ENCODE measurements around the gene SLC9A3.

The SLC9A3 gene

GRCh38 chr5:434443-435146, 89.7 kb downstream of the SLC9A3 start:
- no peak for DNase-seq (ENCODE audit: low spot score)
- ChIA-PET POLR2A (ENCODE audit: low non-redundant PET) (no interaction called here), CTCF (interaction anchor here (0.7 kb wide), 1 partner anchor 91 kb away, joined by 3 read pairs; no protein-coding TSS in a partner anchor)
- TF ChIP-seq CTCF (conservative IDR thresholded peaks at IDR 0.05; ENCODE audit: low read depth) = no peak
- H3K27ac ChIP-seq = no peak overlapping the region

- DNase-seq (ENCODE audit: low spot score) = no peak
- no peak for TF ChIP-seq CTCF (conservative IDR thresholded peaks at IDR 0.05; ENCODE audit: low read depth)
- no peak overlapping the region; the same call in 1 of the 2 replicates for H3K27ac ChIP-seq
- ChIA-PET CTCF (interaction anchor here (0.7 kb wide), 1 partner anchor 90 kb away, joined by 3 read pairs; no protein-coding TSS in a partner anchor), POLR2A (ENCODE audit: low non-redundant PET) (no interaction called here)
Observed at GRCh38 chr5:433836-434235, 90.4 kb downstream of the SLC9A3 start.

- ChIA-PET POLR2A (ENCODE audit: low non-redundant PET) (no interaction called here), CTCF (no interaction called here)
- DNase-seq (ENCODE audit: low spot score) = no peak
- H3K27ac ChIP-seq = no peak overlapping the region; the same call in 1 of the 2 replicates
- no peak for TF ChIP-seq CTCF (conservative IDR thresholded peaks at IDR 0.05; ENCODE audit: low read depth)
Observed at GRCh38 chr5:432928-433791, 91.1 kb downstream of the SLC9A3 start.

GRCh38 chr5:432201-432927, 91.9 kb downstream of the SLC9A3 start:
- POLR2A ChIA-PET (ENCODE audit: low non-redundant PET) = no interaction called here
- TF ChIP-seq CTCF (conservative IDR thresholded peaks at IDR 0.05; ENCODE audit: low read depth) = no peak
- no peak overlapping the region for H3K27ac ChIP-seq
- DNase-seq (ENCODE audit: low spot score) = no peak
- CTCF ChIA-PET = interaction anchor here (1.1 to 1.5 kb wide), 2 partner anchors 18 to 115 kb away, joined by 3 to 4 read pairs; no protein-coding TSS in a partner anchor

- ChIA-PET POLR2A (ENCODE audit: low non-redundant PET) (no interaction called here), CTCF (interaction anchor here (0.5 to 1.5 kb wide), 8 partner anchors 10 to 401 kb away, joined by 3 to 5 read pairs (median 3); partner anchors contain the start of gene AHRR)
Observed at GRCh38 chr5:431711-432050, 92.6 kb downstream of the SLC9A3 start.

More at GRCh38 chr5:431711-432050, 92.6 kb downstream of the SLC9A3 start:
- no peak for TF ChIP-seq CTCF (conservative IDR thresholded peaks at IDR 0.05; ENCODE audit: low read depth)
- no peak for DNase-seq (ENCODE audit: low spot score)
- H3K27ac ChIP-seq = peak overlapping the region; percentile 83

Data from RWPE1 (cell line).